ENCODE data around the gene METAP2. TPM values are rescaled to one million over a fixed set of nuclear protein-coding genes. Genes with fewer than 3 reads are reported as not detected.

Gene METAP2
- total and polyA plus RNA-seq, 2 of the 8 experiments (the other 6 are each of a cell fraction or from before 2014, with no cell fraction given) = 41.3 to 114 TPM

DNA sequence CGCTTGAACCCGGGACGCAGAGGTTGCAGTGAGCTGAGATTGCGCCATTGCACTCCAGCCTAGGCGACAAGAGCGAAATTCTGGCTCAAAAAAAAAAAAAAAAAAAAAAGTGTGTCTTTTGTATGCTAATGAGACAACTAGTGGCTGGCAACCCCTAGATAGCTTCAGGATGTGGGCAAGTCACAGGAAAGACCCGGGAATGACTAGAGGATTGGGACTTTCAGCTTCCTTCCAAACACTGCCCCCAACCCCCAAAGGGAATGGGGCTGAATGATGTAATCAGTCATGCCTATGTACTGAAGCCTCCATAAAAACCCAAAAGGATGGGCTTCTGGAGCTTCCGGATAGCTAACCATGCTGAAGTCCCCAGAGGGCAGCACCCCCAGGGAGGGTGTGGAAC, 48.7 kb downstream of the METAP2 start (continued):
- TF ChIP-seq, protein P1, sequence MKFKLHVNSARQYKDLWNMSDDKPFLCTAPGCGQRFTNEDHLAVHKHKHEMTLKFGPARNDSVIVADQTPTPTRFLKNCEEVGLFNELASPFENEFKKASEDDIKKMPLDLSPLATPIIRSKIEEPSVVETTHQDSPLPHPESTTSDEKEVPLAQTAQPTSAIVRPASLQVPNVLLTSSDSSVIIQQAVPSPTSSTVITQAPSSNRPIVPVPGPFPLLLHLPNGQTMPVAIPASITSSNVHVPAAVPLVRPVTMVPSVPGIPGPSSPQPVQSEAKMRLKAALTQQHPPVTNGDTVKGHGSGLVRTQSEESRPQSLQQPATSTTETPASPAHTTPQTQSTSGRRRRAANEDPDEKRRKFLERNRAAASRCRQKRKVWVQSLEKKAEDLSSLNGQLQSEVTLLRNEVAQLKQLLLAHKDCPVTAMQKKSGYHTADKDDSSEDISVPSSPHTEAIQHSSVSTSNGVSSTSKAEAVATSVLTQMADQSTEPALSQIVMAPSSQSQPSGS (IDR thresholded peaks at IDR 0.05; ENCODE audit: low read length) = no peak
- TF ChIP-seq BRCA1 (IDR thresholded peaks at IDR 0.05; ENCODE audit: low read depth, low read length) (no peak), NANOG (IDR thresholded peaks at IDR 0.05; ENCODE audit: insufficient read depth, low read depth, low read length, poor library complexity, severe bottlenecking) (no peak), SIN3A (conservative IDR thresholded peaks at IDR 0.05 in 1 of 2, IDR thresholded peaks at IDR 0.05 in 1 of 2; ENCODE audit: low read depth in 1 of 2, low read length in 2 of 2) (no peak), CEBPB (IDR thresholded peaks at IDR 0.05; ENCODE audit: low read depth, low read length) (no peak), SIX5 (IDR thresholded peaks at IDR 0.05; ENCODE audit: low read depth, low read length) (no peak)

Measured in H1 (cell line).